Loucy (cell line): Measurements from ENCODE around the gene CMTM8.

ENCODE experiments used
- EZH2phosphoT487 ChIP-seq: fragments of 200-600 bp; IDR thresholded peaks from 2 replicates; pipeline ENCODE4 v1.6.1; 2018; ENCODE audit warnings: antibody characterized with exemption, mild to moderate bottlenecking, moderate library complexity, borderline replicate concordance
- TF ChIP-seq, protein P1 (sequence below): fragments of 200-600 bp; sonication (generic); conservative IDR thresholded peaks from 2 replicates; pipeline ENCODE4 v1.5.1; 2014; ENCODE audit warnings: mild to moderate bottlenecking, antibody characterized with exemption, low read length

DNA sequence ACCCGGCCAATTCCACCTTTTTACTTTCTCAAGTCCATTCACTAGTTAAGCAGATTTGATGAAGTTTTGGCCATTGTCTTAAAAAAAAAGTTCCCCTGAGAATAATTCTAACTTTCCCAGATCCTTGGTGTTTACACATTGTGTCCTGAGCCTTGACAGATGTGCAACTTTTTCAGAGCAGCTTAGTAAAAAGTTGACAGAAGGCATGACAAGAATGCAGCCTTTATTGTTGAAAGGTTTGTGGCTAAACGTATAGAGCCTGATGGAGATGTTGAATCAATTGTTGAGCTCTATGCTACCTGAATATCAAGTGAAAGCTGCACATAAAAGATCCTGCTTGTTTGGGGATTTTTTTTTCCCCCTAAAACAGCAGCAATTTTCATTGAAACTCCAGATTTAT, 77.8 kb downstream of the CMTM8 start:
- TF ChIP-seq, protein P1, sequence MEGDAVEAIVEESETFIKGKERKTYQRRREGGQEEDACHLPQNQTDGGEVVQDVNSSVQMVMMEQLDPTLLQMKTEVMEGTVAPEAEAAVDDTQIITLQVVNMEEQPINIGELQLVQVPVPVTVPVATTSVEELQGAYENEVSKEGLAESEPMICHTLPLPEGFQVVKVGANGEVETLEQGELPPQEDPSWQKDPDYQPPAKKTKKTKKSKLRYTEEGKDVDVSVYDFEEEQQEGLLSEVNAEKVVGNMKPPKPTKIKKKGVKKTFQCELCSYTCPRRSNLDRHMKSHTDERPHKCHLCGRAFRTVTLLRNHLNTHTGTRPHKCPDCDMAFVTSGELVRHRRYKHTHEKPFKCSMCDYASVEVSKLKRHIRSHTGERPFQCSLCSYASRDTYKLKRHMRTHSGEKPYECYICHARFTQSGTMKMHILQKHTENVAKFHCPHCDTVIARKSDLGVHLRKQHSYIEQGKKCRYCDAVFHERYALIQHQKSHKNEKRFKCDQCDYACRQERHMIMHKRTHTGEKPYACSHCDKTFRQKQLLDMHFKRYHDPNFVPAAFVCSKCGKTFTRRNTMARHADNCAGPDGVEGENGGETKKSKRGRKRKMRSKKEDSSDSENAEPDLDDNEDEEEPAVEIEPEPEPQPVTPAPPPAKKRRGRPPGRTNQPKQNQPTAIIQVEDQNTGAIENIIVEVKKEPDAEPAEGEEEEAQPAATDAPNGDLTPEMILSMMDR, result no peak
- no peak for TF ChIP-seq EZH2phosphoT487
